OCI-LY1 (cell line): ENCODE measurements around the gene MYO16.

Source experiments
- H2AFZ ChIP-seq: fragments of 200-600 bp; sonication (generic), shearing (Covaris generic); 2 replicates; pipeline ENCODE4 v1.6.0; 2014; ENCODE audit warnings: antibody characterized with exemption, mild to moderate bottlenecking, low read length
- H3F3A ChIP-seq: fragments of 200-600 bp; sonication (generic), shearing (Covaris generic); 2 replicates; pipeline ENCODE4 v1.6.0; 2014; ENCODE audit warnings: mild to moderate bottlenecking, antibody characterized with exemption, low read length, moderate library complexity; ENCODE audit not compliant: insufficient read depth
- H3K27ac ChIP-seq: fragments of 200-600 bp; sonication (generic); 2 replicates; pipeline ENCODE4 v1.5.1; 2014; ENCODE audit warnings: low read length, mixed run types, mild to moderate bottlenecking, low read depth; ENCODE audit not compliant: poor library complexity, severe bottlenecking
- H3K27me3 ChIP-seq: fragments of 200-600 bp; sonication (generic); 2 replicates; pipeline ENCODE4 v1.6.0; 2014; ENCODE audit warnings: antibody characterized with exemption, mild to moderate bottlenecking, low read length, moderate library complexity; ENCODE audit not compliant: insufficient read depth
- H3K36me3 ChIP-seq: fragments of 200-600 bp; sonication (generic); 2 replicates; pipeline ENCODE4 v1.6.1; 2014; ENCODE audit warnings: mild to moderate bottlenecking, antibody characterized with exemption, low read length, moderate library complexity, mixed read lengths; ENCODE audit not compliant: insufficient read depth
- H3K4me1 ChIP-seq: fragments of 200-600 bp; sonication (generic); 2 replicates; pipeline ENCODE4 v1.5.1; 2014; ENCODE audit warnings: mild to moderate bottlenecking, low read length, moderate library complexity; ENCODE audit not compliant: insufficient read depth, severe bottlenecking
- H3K4me2 ChIP-seq: fragments of 200-600 bp; sonication (generic), shearing (Covaris generic); 2 replicates; pipeline ENCODE4 v1.6.1; 2014; ENCODE audit warnings: low read length
- H3K4me3 ChIP-seq: fragments of 200-600 bp; sonication (generic); 2 replicates; pipeline ENCODE4 v1.5.1; 2014; ENCODE audit warnings: low read length, low read depth, mild to moderate bottlenecking, mixed read lengths; ENCODE audit not compliant: poor library complexity, severe bottlenecking
- H3K79me2 ChIP-seq: fragments of 200-600 bp; shearing (Covaris generic); 2 replicates; pipeline ENCODE4 v1.6.1; 2016; ENCODE audit warnings: mixed run types, low read length, mixed read lengths; ENCODE audit not compliant: insufficient read depth
- H3K9ac ChIP-seq: fragments of 200-600 bp; sonication (generic), shearing (Covaris generic); 2 replicates; pipeline ENCODE4 v1.6.1; 2014; ENCODE audit warnings: mild to moderate bottlenecking, low read length, mixed read lengths
- H3K9me2 ChIP-seq: fragments of 200-600 bp; sonication (generic), shearing (Covaris generic); 2 replicates; pipeline ENCODE4 v1.6.1; 2014; ENCODE audit warnings: low read depth, mild to moderate bottlenecking, low read length, mixed read lengths
- H3K9me3 ChIP-seq: fragments of 200-600 bp; shearing (Covaris generic); 2 replicates; pipeline ENCODE4 v1.6.1; 2014; ENCODE audit warnings: low read length, mixed read lengths
- H4K20me1 ChIP-seq: fragments of 200-600 bp; sonication (generic), shearing (Covaris generic); 2 replicates; pipeline ENCODE4 v1.6.0; 2016; ENCODE audit warnings: mild to moderate bottlenecking, low read length; ENCODE audit not compliant: insufficient read depth
- CTCF ChIP-seq: fragments of 200-600 bp; sonication (generic), shearing (Covaris generic); IDR thresholded peaks from 2 replicates; pipeline ENCODE4 v1.5.1; 2017; ENCODE audit warnings: mild to moderate bottlenecking, antibody characterized with exemption, low read length, moderate library complexity, mixed read lengths
- EZH2 ChIP-seq: fragments of 200-600 bp; sonication (generic), shearing (Covaris generic); IDR thresholded peaks from 2 replicates; pipeline ENCODE4 v1.8.0; 2017; ENCODE audit warnings: borderline replicate concordance, mixed run types, mild to moderate bottlenecking, antibody characterized with exemption, low read length, moderate library complexity, mixed read lengths

MYO16 gene

DNA sequence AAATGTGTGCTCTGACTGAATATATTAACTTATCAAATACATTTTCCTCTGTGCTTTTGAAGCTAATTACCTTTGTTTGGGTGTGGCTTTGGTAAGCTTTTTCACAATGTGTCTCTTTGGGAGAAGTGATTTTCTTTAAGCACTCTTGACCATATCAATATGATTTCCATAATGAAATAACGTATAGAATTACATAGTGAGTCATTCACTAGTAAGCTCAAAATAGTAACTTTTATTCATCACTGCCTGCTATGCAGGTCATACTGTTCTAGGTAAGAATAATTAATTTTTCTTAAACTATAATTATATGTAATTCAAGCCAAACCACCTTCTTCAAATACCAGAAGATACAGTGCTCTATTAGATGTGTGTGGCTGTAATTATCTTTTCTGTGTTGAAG lies 480.7 kb downstream of the MYO16 start:
- H3K9me2 ChIP-seq = no peaks in the 10 kb centered on the region
- H4K20me1 ChIP-seq = no peaks in the 10 kb centered on the region

DNA sequence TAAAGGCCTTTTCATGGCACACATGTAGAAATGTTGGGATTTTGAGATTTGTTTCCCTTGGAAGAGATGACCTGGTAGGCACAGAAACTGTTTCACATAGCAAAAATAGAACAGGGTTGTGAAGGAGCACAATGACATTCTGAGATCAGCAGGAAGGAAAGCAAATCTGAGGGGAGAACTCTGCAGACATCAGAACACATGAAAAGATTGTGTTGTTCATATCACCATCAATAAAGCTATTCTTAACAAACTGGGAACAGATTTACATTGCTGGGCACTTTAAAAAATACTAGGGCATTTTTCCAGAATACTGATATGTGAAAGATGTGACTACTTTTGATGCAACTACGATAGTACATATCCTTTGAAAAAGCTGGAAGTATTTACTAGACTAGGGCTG lies 481.7 kb downstream of the MYO16 start:
- Histone ChIP-seq H3K27me3 (no peaks in the 10 kb centered on the region), H3K36me3 (no peaks in the 10 kb centered on the region), H4K20me1 (no peaks in the 10 kb centered on the region), H3K9me2 (no peaks in the 10 kb centered on the region), H3K4me2 (no peak overlapping the region), H3K4me1 (no peaks in the 10 kb centered on the region), H3K9ac (no peak overlapping the region), H2AFZ (no peak overlapping the region), H3K27ac (no peak overlapping the region), H3K9me3 (no peaks in the 10 kb centered on the region), H3F3A (no peaks in the 10 kb centered on the region), H3K79me2 (no peaks in the 10 kb centered on the region), H3K4me3 (no peak overlapping the region)
- TF ChIP-seq CTCF (no peak), EZH2 (no peak)

More for the DNA sequence above, 480.7 kb downstream of the MYO16 start:
- Histone ChIP-seq H3K36me3 (no peaks in the 10 kb centered on the region), H3K4me1 (no peaks in the 10 kb centered on the region), H3K9ac (no peak overlapping the region), H3K27me3 (no peaks in the 10 kb centered on the region), H2AFZ (no peak overlapping the region), H3K79me2 (no peaks in the 10 kb centered on the region), H3K4me2 (no peak overlapping the region), H3K27ac (no peak overlapping the region), H3F3A (no peaks in the 10 kb centered on the region), H3K9me3 (no peaks in the 10 kb centered on the region), H3K4me3 (no peak overlapping the region)
- TF ChIP-seq CTCF (no peak), EZH2 (no peak)

GRCh38 chr13:109113427-109113826 lies 484.0 kb downstream of the MYO16 start:
- no peaks in the 10 kb centered on the region for H3K27me3 ChIP-seq
- no peaks in the 10 kb centered on the region for H3K36me3 ChIP-seq
- no peaks in the 10 kb centered on the region for H3F3A ChIP-seq
- H3K4me1 ChIP-seq = no peaks in the 10 kb centered on the region
- no peak overlapping the region for H3K4me2 ChIP-seq
- H3K79me2 ChIP-seq = no peaks in the 10 kb centered on the region
- no peak overlapping the region for H2AFZ ChIP-seq
- no peak overlapping the region for H3K4me3 ChIP-seq
- H4K20me1 ChIP-seq = no peaks in the 10 kb centered on the region
- no peak overlapping the region for H3K27ac ChIP-seq
- no peaks in the 10 kb centered on the region for H3K9me2 ChIP-seq
- H3K9me3 ChIP-seq = no peaks in the 10 kb centered on the region
- no peak overlapping the region for H3K9ac ChIP-seq
- no peak for TF ChIP-seq EZH2
- TF ChIP-seq CTCF = no peak
